Esophagus squamous epithelium (tissue), 5 donors: ENCODE data around the gene DOCK3. TPM values are rescaled to one million over a fixed set of nuclear protein-coding genes. Genes with fewer than 3 reads are reported as not detected.
"Not testable (repeated sequence)": the region's sequence is repeated elsewhere in the genome, so short reads cannot be mapped to it uniquely, and the experiment has no call there.

Source experiments
- DNase-seq: peaks from one replicate; lab custom pipeline; 2025; lab: John Stamatoyannopoulos, UW
- H3K27ac ChIP-seq, 4 donors: fragments of 200-600 bp; sonication (generic); one replicate each; pipeline ENCODE4 v1.5.1; 2016 to 2019; ENCODE audit warnings: mild to moderate bottlenecking in 1 of 4
- H3K27me3 ChIP-seq, 4 donors: fragments of 200-600 bp; sonication (generic); 1 replicate in 3 of 4; 2 replicates in 1 of 4; pipeline versions ENCODE4 v1.5.1 to v1.6.0; 2017 to 2021; ENCODE audit warnings: antibody characterized with exemption in 1 of 4
- H3K36me3 ChIP-seq, 3 donors: fragments of 200-600 bp; sonication (generic); one replicate each; pipeline ENCODE4 v1.5.1; 2016 to 2019
- H3K4me1 ChIP-seq, 3 donors: fragments of 200-600 bp; sonication (generic); one replicate each; pipeline ENCODE4 v1.5.1; 2017 to 2019
- H3K4me3 ChIP-seq, 4 donors: fragments of 200-600 bp; sonication (generic); 1 replicate in 3 of 4; 2 replicates in 1 of 4; pipeline ENCODE4 v1.5.1; 2016 to 2019; ENCODE audit warnings: mild to moderate bottlenecking in 2 of 4, moderate library complexity in 1 of 4
- H3K9me3 ChIP-seq, 3 donors: fragments of 200-600 bp; sonication (generic); one replicate each; pipeline ENCODE4 v1.5.1; 2016 to 2019
- CTCF ChIP-seq, 6 experiments: fragments of 450-650 bp in 4 of 6; fragments of 200-600 bp in 2 of 6; sonication (generic) in 2 of 6; IDR thresholded peaks; one replicate each; pipeline ENCODE4 v1.5.1; 2016 to 2019; ENCODE audit warnings: antibody characterized with exemption in 6 of 6, mild to moderate bottlenecking in 4 of 6, moderate library complexity in 4 of 6
- POLR2A ChIP-seq, 4 donors: fragments of 450-650 bp; IDR thresholded peaks; one replicate each; pipeline ENCODE4 v1.6.1; 2017; ENCODE audit warnings: antibody characterized with exemption in 4 of 4, mild to moderate bottlenecking in 4 of 4, moderate library complexity in 3 of 4
- WGBS, 2 donors: methylation state at CpG; one replicate each; pipeline ENCODE4 v1.1.5; 2018; 5-methylcytosine and 5-hydroxymethylcytosine counted together
- intact Hi-C: fragments of 100-400 bp; cut with DNase I; formaldehyde crosslinking; loops from one replicate; pipeline ENCODE4 v1.15.0; 2022
- total RNA-seq, 4 donors: library from RNA; depleted of rRNA; stranded (reverse); fragments of >200 nt; gene quantifications; one replicate each; pipeline ENCODE4 v1.1.0, GENCODE V29; 2016
- donor health status: DM: yes; HTN: yes; CAD: no.

The DOCK3 gene
- total RNA-seq, 4 donors from 2014 or later, result 0.92 to 1.7 (median 1.4) TPM

GRCh38 chr3:50930371-50931208 lies 255.9 kb downstream of the DOCK3 start:
- H3K4me1 ChIP-seq, result no peaks in the 10 kb centered on the region
- no peak overlapping the region for H3K27ac ChIP-seq
- TF ChIP-seq CTCF (IDR thresholded peaks at IDR 0.05) (no peak), POLR2A (IDR thresholded peaks at IDR 0.05) (no peak)
- no peak overlapping the region for H3K4me3 ChIP-seq
- no peaks in the 10 kb centered on the region for H3K9me3 ChIP-seq
- intact Hi-C loops, result no loop called here
- 93 to 98% methylated on average over 4 to 5 of the region's 20 CpGs for WGBS, 2 donors
- H3K27me3 ChIP-seq, result no peaks in the 10 kb centered on the region
- no peak for DNase-seq
- H3K36me3 ChIP-seq, result no peaks in the 10 kb centered on the region

DNA sequence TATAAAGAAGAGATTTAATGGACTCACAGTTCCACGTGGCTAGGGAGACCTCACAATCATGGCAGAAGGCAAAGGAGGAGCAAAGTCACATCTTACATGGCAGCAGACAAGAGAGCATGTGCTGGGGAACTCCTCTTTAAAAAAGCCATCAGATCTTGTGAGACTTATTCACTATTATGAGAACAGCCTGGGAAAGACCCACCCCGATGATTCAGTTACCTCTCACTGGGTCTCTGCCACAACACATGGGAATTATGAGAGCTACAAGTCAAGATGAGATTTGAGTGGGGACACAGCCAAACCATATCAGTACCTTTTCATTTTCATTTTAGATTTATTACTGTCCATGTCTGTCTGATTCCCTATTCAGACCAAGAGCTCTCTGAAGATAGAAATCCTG lies 258.2 kb downstream of the DOCK3 start:
- H3K4me3 ChIP-seq, H3K4me1 ChIP-seq, H3K27me3 ChIP-seq, DNase-seq, H3K27ac ChIP-seq, H3K9me3 ChIP-seq, H3K36me3 ChIP-seq, intact Hi-C loops: not testable (repeated sequence)
- 58 to 64% methylated on average over 2 of the region's 2 CpGs for WGBS, 2 donors

DNA sequence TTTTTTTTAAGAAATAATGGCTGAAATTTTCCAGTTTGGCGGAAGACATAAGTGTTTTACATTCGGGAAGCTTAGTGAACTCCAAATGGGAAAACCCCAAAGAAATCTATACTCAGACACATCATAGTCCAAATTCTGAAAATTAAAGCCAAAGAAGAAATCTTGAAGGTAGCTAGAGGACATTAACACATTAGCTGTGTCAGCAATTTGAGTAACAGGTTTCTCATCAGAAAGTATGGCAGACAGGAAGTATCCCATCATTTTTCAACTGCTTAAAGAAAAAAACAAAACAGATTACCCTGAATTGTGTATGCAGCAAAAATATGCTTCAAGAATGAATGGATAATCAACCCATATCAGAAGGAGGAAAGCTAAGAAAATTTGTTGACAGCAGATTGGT lies 261.7 kb downstream of the DOCK3 start:
- TF ChIP-seq POLR2A (IDR thresholded peaks at IDR 0.05) (no peak), CTCF (IDR thresholded peaks at IDR 0.05) (no peak)
- Histone ChIP-seq H3K36me3 (no peaks in the 10 kb centered on the region), H3K27me3 (no peaks in the 10 kb centered on the region), H3K9me3 (no peaks in the 10 kb centered on the region), H3K4me1 (no peaks in the 10 kb centered on the region), H3K4me3 (no peak overlapping the region), H3K27ac (no peak overlapping the region)
- 86 to 92% methylated on average over 2 of the region's 2 CpGs for WGBS, 2 donors
- DNase-seq, result no peak
- intact Hi-C loops, result no loop called here

- TF ChIP-seq POLR2A (IDR thresholded peaks at IDR 0.05) (no peak), CTCF (IDR thresholded peaks at IDR 0.05) (no peak)
- Histone ChIP-seq H3K36me3 (no peaks in the 10 kb centered on the region), H3K4me3 (no peak overlapping the region), H3K4me1 (no peaks in the 10 kb centered on the region), H3K27me3 (no peaks in the 10 kb centered on the region), H3K9me3 (no peaks in the 10 kb centered on the region), H3K27ac (no peak overlapping the region)
- DNase-seq, result no peak
- 76 to 95% methylated on average over 2 of the region's 2 CpGs for WGBS, 2 donors
- intact Hi-C loops, result no loop called here
These were observed 272.7 kb downstream of the DOCK3 start for GRCh38 chr3:50947419-50947818.

- TF ChIP-seq CTCF (IDR thresholded peaks at IDR 0.05), result no peak
- TF ChIP-seq POLR2A (IDR thresholded peaks at IDR 0.05), result no peak
- no peak for DNase-seq
- intact Hi-C loops, result no loop called here
- Histone ChIP-seq H3K27ac (no peak overlapping the region), H3K36me3 (no peaks in the 10 kb centered on the region), H3K4me1 (no peaks in the 10 kb centered on the region), H3K9me3 (no peaks in the 10 kb centered on the region), H3K4me3 (peak overlapping the region in 1 of 4 donors; percentile 32), H3K27me3 (no peaks in the 10 kb centered on the region)
- 36 to 45% methylated on average over 2 of the region's 2 CpGs for WGBS, 2 donors
These were observed 275.9 kb downstream of the DOCK3 start for GRCh38 chr3:50950591-50950990.
